Tibial nerve (tissue), 4 donors: Measurements from ENCODE around the gene TXN2.

Experiments used
- CTCF ChIP-seq, 5 experiments: fragments of 200-600 bp in 3 of 5; fragments of 450-650 bp in 2 of 5; sonication (generic) in 3 of 5; IDR thresholded peaks; one replicate each; pipeline ENCODE4 v1.5.1; 2016 to 2019; ENCODE audit warnings: antibody characterized with exemption in 5 of 5, mild to moderate bottlenecking in 3 of 5, moderate library complexity in 2 of 5
- EP300 ChIP-seq, 2 donors: sonication (generic); formaldehyde crosslinking; IDR thresholded peaks; one replicate each; pipeline ENCODE4 v1.6.1; 2017; ENCODE audit warnings: antibody characterized with exemption in 2 of 2, mild to moderate bottlenecking in 1 of 2
- POLR2A ChIP-seq, 2 donors: fragments of 450-650 bp; IDR thresholded peaks; one replicate each; pipeline ENCODE4 v1.6.1; 2017; ENCODE audit warnings: antibody characterized with exemption in 2 of 2, mild to moderate bottlenecking in 2 of 2, moderate library complexity in 2 of 2

GRCh38 chr22:36422287-36423014, 59.0 kb downstream of the TXN2 start:
- TF ChIP-seq CTCF (IDR thresholded peaks at IDR 0.05), result no peak
- no peak for TF ChIP-seq EP300 (IDR thresholded peaks at IDR 0.05)
- no peak for TF ChIP-seq POLR2A (IDR thresholded peaks at IDR 0.05)
